ENCODE measurements around the gene ATP2C2.

DNA sequence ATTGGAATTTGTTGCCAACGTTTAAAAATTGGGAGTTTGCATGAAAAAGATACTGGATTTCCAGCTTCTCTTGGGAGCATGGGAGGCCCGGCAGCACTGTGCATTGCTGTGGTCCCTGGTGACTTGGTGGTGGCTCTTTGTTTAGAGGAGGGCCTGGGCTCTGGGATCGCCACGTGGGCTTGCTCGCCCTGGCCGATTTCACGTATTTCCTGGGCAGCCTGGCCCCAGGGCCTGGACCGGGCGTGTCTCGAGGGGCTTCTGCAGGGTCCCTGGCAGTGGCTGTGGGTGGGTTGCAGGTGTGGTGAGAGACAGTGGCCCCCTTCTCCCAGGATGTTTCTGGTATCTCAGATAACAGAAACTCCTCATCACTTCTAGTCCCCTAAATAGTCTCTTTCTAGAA is 67.9 kb downstream of the ATP2C2 start:
- no peak for TF ChIP-seq FOXO4 (CRISPR knock-in tag; IDR thresholded peaks at IDR 0.05)
- TF ChIP-seq CHD2 (IDR thresholded peaks at IDR 0.05; ENCODE audit: low read depth, low read length), result no peak
- no peak for TF ChIP-seq ZNF766 (CRISPR knock-in tag; conservative IDR thresholded peaks at IDR 0.05)
- TF ChIP-seq ZNF24 (IDR thresholded peaks at IDR 0.05), result no peak
- TF ChIP-seq, protein P1, sequence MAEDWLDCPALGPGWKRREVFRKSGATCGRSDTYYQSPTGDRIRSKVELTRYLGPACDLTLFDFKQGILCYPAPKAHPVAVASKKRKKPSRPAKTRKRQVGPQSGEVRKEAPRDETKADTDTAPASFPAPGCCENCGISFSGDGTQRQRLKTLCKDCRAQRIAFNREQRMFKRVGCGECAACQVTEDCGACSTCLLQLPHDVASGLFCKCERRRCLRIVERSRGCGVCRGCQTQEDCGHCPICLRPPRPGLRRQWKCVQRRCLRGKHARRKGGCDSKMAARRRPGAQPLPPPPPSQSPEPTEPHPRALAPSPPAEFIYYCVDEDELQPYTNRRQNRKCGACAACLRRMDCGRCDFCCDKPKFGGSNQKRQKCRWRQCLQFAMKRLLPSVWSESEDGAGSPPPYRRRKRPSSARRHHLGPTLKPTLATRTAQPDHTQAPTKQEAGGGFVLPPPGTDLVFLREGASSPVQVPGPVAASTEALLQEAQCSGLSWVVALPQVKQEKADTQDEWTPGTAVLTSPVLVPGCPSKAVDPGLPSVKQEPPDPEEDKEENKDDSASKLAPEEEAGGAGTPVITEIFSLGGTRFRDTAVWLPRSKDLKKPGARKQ (CRISPR knock-in tag; IDR thresholded peaks at IDR 0.05), result no peak
- TF ChIP-seq NRF1 (conservative IDR thresholded peaks at IDR 0.05 in 1 of 2, IDR thresholded peaks at IDR 0.05 in 1 of 2), result no peak
- no peak for TF ChIP-seq GABPA (tag; conservative IDR thresholded peaks at IDR 0.05; ENCODE audit: low read depth)
- TF ChIP-seq, protein P2, sequence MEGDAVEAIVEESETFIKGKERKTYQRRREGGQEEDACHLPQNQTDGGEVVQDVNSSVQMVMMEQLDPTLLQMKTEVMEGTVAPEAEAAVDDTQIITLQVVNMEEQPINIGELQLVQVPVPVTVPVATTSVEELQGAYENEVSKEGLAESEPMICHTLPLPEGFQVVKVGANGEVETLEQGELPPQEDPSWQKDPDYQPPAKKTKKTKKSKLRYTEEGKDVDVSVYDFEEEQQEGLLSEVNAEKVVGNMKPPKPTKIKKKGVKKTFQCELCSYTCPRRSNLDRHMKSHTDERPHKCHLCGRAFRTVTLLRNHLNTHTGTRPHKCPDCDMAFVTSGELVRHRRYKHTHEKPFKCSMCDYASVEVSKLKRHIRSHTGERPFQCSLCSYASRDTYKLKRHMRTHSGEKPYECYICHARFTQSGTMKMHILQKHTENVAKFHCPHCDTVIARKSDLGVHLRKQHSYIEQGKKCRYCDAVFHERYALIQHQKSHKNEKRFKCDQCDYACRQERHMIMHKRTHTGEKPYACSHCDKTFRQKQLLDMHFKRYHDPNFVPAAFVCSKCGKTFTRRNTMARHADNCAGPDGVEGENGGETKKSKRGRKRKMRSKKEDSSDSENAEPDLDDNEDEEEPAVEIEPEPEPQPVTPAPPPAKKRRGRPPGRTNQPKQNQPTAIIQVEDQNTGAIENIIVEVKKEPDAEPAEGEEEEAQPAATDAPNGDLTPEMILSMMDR (IDR thresholded peaks at IDR 0.05 in 2 of 3, conservative IDR thresholded peaks at IDR 0.05 in 1 of 3; ENCODE audit: insufficient read depth in 2 of 3, low read depth in 1 of 3, low read length in 3 of 3), result no peak
- TF ChIP-seq CREM (IDR thresholded peaks at IDR 0.05; ENCODE audit: low read depth), result no peak
- no peak for TF ChIP-seq ZNF76 (CRISPR knock-in tag; IDR thresholded peaks at IDR 0.05; ENCODE audit: borderline replicate concordance)
- TF ChIP-seq MCM2 (IDR thresholded peaks at IDR 0.05; ENCODE audit: low read depth), result no peak
- TF ChIP-seq, protein P3, sequence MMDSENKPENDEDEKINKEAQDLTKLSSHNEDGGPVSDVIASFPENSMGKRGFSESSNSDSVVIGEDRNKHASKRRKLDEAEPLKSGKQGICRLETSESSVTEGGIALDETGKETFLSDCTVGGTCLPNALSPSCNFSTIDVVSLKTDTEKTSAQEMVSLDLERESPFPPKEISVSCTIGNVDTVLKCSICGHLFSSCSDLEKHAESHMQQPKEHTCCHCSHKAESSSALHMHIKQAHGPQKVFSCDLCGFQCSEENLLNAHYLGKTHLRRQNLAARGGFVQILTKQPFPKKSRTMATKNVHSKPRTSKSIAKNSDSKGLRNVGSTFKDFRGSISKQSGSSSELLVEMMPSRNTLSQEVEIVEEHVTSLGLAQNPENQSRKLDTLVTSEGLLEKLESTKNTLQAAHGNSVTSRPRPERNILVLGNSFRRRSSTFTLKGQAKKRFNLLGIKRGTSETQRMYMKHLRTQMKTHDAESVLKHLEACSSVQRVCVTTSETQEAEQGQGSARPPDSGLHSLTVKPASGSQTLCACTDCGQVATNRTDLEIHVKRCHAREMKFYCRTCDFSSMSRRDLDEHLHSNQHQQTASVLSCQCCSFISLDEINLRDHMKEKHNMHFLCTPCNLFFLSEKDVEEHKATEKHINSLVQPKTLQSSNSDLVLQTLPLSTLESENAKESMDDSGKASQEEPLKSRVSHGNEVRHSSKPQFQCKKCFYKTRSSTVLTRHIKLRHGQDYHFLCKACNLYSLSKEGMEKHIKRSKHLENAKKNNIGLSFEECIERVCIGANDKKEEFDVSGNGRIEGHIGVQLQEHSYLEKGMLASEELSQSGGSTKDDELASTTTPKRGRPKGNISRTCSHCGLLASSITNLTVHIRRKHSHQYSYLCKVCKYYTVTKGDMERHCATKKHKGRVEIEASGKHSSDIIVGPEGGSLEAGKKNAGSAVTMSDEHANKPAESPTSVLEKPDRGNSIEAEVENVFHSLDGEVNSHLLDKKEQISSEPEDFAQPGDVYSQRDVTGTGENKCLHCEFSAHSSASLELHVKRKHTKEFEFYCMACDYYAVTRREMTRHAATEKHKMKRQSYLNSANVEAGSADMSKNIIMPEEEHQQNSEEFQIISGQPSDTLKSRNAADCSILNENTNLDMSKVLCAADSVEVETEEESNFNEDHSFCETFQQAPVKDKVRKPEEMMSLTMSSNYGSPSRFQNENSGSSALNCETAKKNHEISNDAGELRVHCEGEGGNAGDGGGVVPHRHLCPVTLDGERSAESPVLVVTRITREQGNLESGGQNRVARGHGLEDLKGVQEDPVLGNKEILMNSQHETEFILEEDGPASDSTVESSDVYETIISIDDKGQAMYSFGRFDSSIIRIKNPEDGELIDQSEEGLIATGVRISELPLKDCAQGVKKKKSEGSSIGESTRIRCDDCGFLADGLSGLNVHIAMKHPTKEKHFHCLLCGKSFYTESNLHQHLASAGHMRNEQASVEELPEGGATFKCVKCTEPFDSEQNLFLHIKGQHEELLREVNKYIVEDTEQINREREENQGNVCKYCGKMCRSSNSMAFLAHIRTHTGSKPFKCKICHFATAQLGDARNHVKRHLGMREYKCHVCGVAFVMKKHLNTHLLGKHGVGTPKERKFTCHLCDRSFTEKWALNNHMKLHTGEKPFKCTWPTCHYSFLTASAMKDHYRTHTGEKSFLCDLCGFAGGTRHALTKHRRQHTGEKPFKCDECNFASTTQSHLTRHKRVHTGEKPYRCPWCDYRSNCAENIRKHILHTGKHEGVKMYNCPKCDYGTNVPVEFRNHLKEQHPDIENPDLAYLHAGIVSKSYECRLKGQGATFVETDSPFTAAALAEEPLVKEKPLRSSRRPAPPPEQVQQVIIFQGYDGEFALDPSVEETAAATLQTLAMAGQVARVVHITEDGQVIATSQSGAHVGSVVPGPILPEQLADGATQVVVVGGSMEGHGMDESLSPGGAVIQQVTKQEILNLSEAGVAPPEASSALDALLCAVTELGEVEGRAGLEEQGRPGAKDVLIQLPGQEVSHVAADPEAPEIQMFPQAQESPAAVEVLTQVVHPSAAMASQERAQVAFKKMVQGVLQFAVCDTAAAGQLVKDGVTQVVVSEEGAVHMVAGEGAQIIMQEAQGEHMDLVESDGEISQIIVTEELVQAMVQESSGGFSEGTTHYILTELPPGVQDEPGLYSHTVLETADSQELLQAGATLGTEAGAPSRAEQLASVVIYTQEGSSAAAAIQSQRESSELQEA (IDR thresholded peaks at IDR 0.05; ENCODE audit: low read depth), result no peak
- no peak for TF ChIP-seq RAD21 (CRISPR knock-in tag; conservative IDR thresholded peaks at IDR 0.05 in 1 of 2, IDR thresholded peaks at IDR 0.05 in 1 of 2)

Data from K562 (cell line).